WERI-Rb-1 (cell line): ENCODE measurements around the gene TTC7B.

Experiments used
- DNase-seq: peaks from one replicate; pipeline ENCODE4 v3.0.0-alpha.2; 2020
- H3K27ac ChIP-seq: fragments of 250-450 bp; sonication (Bioruptor Pico); 2 replicates; pipeline ENCODE4 v1.5.1; 2020; ENCODE audit warnings: mild to moderate bottlenecking, moderate library complexity
- H3K27me3 ChIP-seq: fragments of 250-450 bp; sonication (Bioruptor Pico); 2 replicates; pipeline ENCODE4 v1.5.1; 2021; ENCODE audit warnings: mild to moderate bottlenecking, low read depth, moderate library complexity; ENCODE audit not compliant: insufficient read depth, severe bottlenecking
- H3K36me3 ChIP-seq: fragments of 250-450 bp; sonication (Bioruptor Pico); 2 replicates; pipeline ENCODE4 v1.5.1; 2020; ENCODE audit warnings: mild to moderate bottlenecking, moderate library complexity
- H3K4me3 ChIP-seq: 2 replicates; pipeline ENCODE4 v1.5.1; 2011; ENCODE audit warnings: low read depth, mild to moderate bottlenecking, control low read depth, low read length
- H3K9me3 ChIP-seq: fragments of 250-450 bp; sonication (Bioruptor Pico); 2 replicates; pipeline ENCODE4 v1.5.1; 2021; ENCODE audit warnings: mild to moderate bottlenecking, moderate library complexity; ENCODE audit not compliant: severe bottlenecking
- CTCF ChIP-seq: IDR thresholded peaks from 2 replicates; pipeline ENCODE4 v1.5.1; 2011; ENCODE audit warnings: low read depth, mild to moderate bottlenecking, control low read depth, inconsistent platforms, low read length

Gene TTC7B

GRCh38 chr14:90721619-90722305, 94.5 kb downstream of the TTC7B start:
- Histone ChIP-seq H3K9me3 (no peaks in the 10 kb centered on the region), H3K4me3 (no peak overlapping the region), H3K27ac (no peak overlapping the region), H3K27me3 (no peaks in the 10 kb centered on the region), H3K36me3 (peaks cover 43% of the 10 kb centered on the region)
- no peak for TF ChIP-seq CTCF
- DNase-seq, result no peak

GRCh38 chr14:90720832-90721231, 95.4 kb downstream of the TTC7B start:
- no peak overlapping the region for H3K27ac ChIP-seq
- peaks cover 39% of the 10 kb centered on the region for H3K36me3 ChIP-seq
- no peak for DNase-seq
- no peaks in the 10 kb centered on the region for H3K9me3 ChIP-seq
- H3K4me3 ChIP-seq, result no peak overlapping the region
- H3K27me3 ChIP-seq, result no peaks in the 10 kb centered on the region
- TF ChIP-seq CTCF, result no peak

- no peak overlapping the region for H3K27ac ChIP-seq
- DNase-seq, result no peak
- TF ChIP-seq CTCF, result 0 out of 2 replicates have a peak, but pooled peaks have one; percentile 7
- H3K36me3 ChIP-seq, result peaks cover 34% of the 10 kb centered on the region
- H3K4me3 ChIP-seq, result no peak overlapping the region
- H3K27me3 ChIP-seq, result no peaks in the 10 kb centered on the region
- H3K9me3 ChIP-seq, result no peaks in the 10 kb centered on the region
Observed at GRCh38 chr14:90720336-90720735, 95.9 kb downstream of the TTC7B start.

GRCh38 chr14:90717916-90718315, 98.3 kb downstream of the TTC7B start:
- no peaks in the 10 kb centered on the region for H3K9me3 ChIP-seq
- no peaks in the 10 kb centered on the region for H3K27me3 ChIP-seq
- no peak for DNase-seq
- no peak overlapping the region for H3K4me3 ChIP-seq
- H3K36me3 ChIP-seq, result peaks cover 31% of the 10 kb centered on the region
- no peak overlapping the region for H3K27ac ChIP-seq
- TF ChIP-seq CTCF, result no peak

- no peak for TF ChIP-seq CTCF
- no peak for DNase-seq
- Histone ChIP-seq H3K27ac (no peak overlapping the region), H3K4me3 (no peak overlapping the region), H3K36me3 (peaks cover 31% of the 10 kb centered on the region), H3K9me3 (no peaks in the 10 kb centered on the region), H3K27me3 (no peaks in the 10 kb centered on the region)
Observed at GRCh38 chr14:90715993-90716392, 100.2 kb downstream of the TTC7B start.

GRCh38 chr14:90715495-90715894, 100.7 kb downstream of the TTC7B start:
- Histone ChIP-seq H3K9me3 (no peaks in the 10 kb centered on the region), H3K36me3 (peaks cover 34% of the 10 kb centered on the region), H3K27ac (no peak overlapping the region), H3K4me3 (no peak overlapping the region), H3K27me3 (no peaks in the 10 kb centered on the region)
- no peak for DNase-seq
- TF ChIP-seq CTCF, result no peak
